ENCODE data around the gene OGFRL1.
"Not testable (repeated sequence)": the region's sequence is repeated elsewhere in the genome, so short reads cannot be mapped to it uniquely, and the experiment has no call there.

Gene OGFRL1

GRCh38 chr6:71262914-71263313, 25.7 kb upstream of the OGFRL1 start:
- no peak overlapping the region for H3K27ac ChIP-seq
- H3K27me3 ChIP-seq (ENCODE audit: insufficient read depth, low read depth): no peaks in the 10 kb centered on the region
- no peaks in the 10 kb centered on the region for H4K20me1 ChIP-seq (ENCODE audit: insufficient read depth)
- H2AFZ ChIP-seq (ENCODE audit: low read depth): no peak overlapping the region
- no peaks in the 10 kb centered on the region for H3K4me1 ChIP-seq (ENCODE audit: low read depth, poor library complexity, severe bottlenecking)
- no peak for TF ChIP-seq CTCF (conservative IDR thresholded peaks at IDR 0.05; ENCODE audit: low read depth, low read length)
- H3K4me3 ChIP-seq (IDR thresholded peaks at IDR 0.05; ENCODE audit: insufficient read depth, low read depth, low read length): no peak overlapping the region
- H3K36me3 ChIP-seq (ENCODE audit: insufficient read depth): no peaks in the 10 kb centered on the region
- H3K79me2 ChIP-seq (ENCODE audit: insufficient read depth, low read depth): no peaks in the 10 kb centered on the region
- H3K9ac ChIP-seq: no peak overlapping the region
- H3K4me2 ChIP-seq: no peak overlapping the region

GRCh38 chr6:71266392-71266791, 22.2 kb upstream of the OGFRL1 start:
- H3K4me2 ChIP-seq; H4K20me1 ChIP-seq (ENCODE audit: insufficient read depth); H3K27ac ChIP-seq; H3K4me3 ChIP-seq (IDR thresholded peaks at IDR 0.05; ENCODE audit: insufficient read depth, low read depth, low read length); H2AFZ ChIP-seq (ENCODE audit: low read depth); H3K9ac ChIP-seq; H3K27me3 ChIP-seq (ENCODE audit: insufficient read depth, low read depth); H3K79me2 ChIP-seq (ENCODE audit: insufficient read depth, low read depth); H3K36me3 ChIP-seq (ENCODE audit: insufficient read depth): not testable (repeated sequence)
- H3K4me1 ChIP-seq (ENCODE audit: low read depth, poor library complexity, severe bottlenecking): peaks cover 11% of the 10 kb centered on the region

GRCh38 chr6:71268735-71269437, 19.7 kb upstream of the OGFRL1 start:
- Histone ChIP-seq H4K20me1 (ENCODE audit: insufficient read depth) (no peaks in the 10 kb centered on the region), H3K4me2 (no peak overlapping the region), H3K27me3 (ENCODE audit: insufficient read depth, low read depth) (no peaks in the 10 kb centered on the region), H3K79me2 (ENCODE audit: insufficient read depth, low read depth) (no peaks in the 10 kb centered on the region), H3K4me1 (ENCODE audit: low read depth, poor library complexity, severe bottlenecking) (peaks cover 11% of the 10 kb centered on the region), H3K27ac (no peak overlapping the region), H2AFZ (ENCODE audit: low read depth) (no peak overlapping the region), H3K9ac (no peak overlapping the region), H3K36me3 (ENCODE audit: insufficient read depth) (no peaks in the 10 kb centered on the region), H3K4me3 (IDR thresholded peaks at IDR 0.05; ENCODE audit: insufficient read depth, low read depth, low read length) (no peak overlapping the region)
- no peak for TF ChIP-seq CTCF (conservative IDR thresholded peaks at IDR 0.05; ENCODE audit: low read depth, low read length)

GRCh38 chr6:71277926-71278600, 10.5 kb upstream of the OGFRL1 start:
- no peaks in the 10 kb centered on the region for H3K79me2 ChIP-seq (ENCODE audit: insufficient read depth, low read depth)
- H3K4me3 ChIP-seq (IDR thresholded peaks at IDR 0.05; ENCODE audit: insufficient read depth, low read depth, low read length): no peak overlapping the region
- peaks cover 3% of the 10 kb centered on the region for H3K4me1 ChIP-seq (ENCODE audit: low read depth, poor library complexity, severe bottlenecking)
- H3K4me2 ChIP-seq: no peak overlapping the region
- TF ChIP-seq CTCF (conservative IDR thresholded peaks at IDR 0.05; ENCODE audit: low read depth, low read length): no peak
- no peak overlapping the region for H2AFZ ChIP-seq (ENCODE audit: low read depth)
- no peaks in the 10 kb centered on the region for H3K36me3 ChIP-seq (ENCODE audit: insufficient read depth)
- H3K27ac ChIP-seq: no peak overlapping the region
- no peak overlapping the region for H3K9ac ChIP-seq
- no peaks in the 10 kb centered on the region for H4K20me1 ChIP-seq (ENCODE audit: insufficient read depth)
- H3K27me3 ChIP-seq (ENCODE audit: insufficient read depth, low read depth): no peaks in the 10 kb centered on the region

- no peaks in the 10 kb centered on the region for H3K27me3 ChIP-seq (ENCODE audit: insufficient read depth, low read depth)
- no peak overlapping the region for H2AFZ ChIP-seq (ENCODE audit: low read depth)
- H3K36me3 ChIP-seq (ENCODE audit: insufficient read depth): no peaks in the 10 kb centered on the region
- no peak for TF ChIP-seq CTCF (conservative IDR thresholded peaks at IDR 0.05; ENCODE audit: low read depth, low read length)
- H3K79me2 ChIP-seq (ENCODE audit: insufficient read depth, low read depth): no peaks in the 10 kb centered on the region
- H3K4me1 ChIP-seq (ENCODE audit: low read depth, poor library complexity, severe bottlenecking): peaks cover 3% of the 10 kb centered on the region
- H4K20me1 ChIP-seq (ENCODE audit: insufficient read depth): no peaks in the 10 kb centered on the region
- H3K4me2 ChIP-seq: no peak overlapping the region
- no peak overlapping the region for H3K27ac ChIP-seq
- no peak overlapping the region for H3K9ac ChIP-seq
- H3K4me3 ChIP-seq (IDR thresholded peaks at IDR 0.05; ENCODE audit: insufficient read depth, low read depth, low read length): no peak overlapping the region
These were observed 9.3 kb upstream of the OGFRL1 start for GRCh38 chr6:71279321-71279720.

Measured in KMS-11 (cell line).